PC-3 (cell line): Measurements from ENCODE around the gene PRKCE. TPM values are rescaled to one million over a fixed set of nuclear protein-coding genes. Genes with fewer than 3 reads are reported as not detected.
A peak's percentile ranks its signal among the peaks of the same experiment; 100 is the strongest.

Experiments
- ATAC-seq: fragments of 200-7000 bp; cut with Tn5 transposase; 2 replicates; pipeline ENCODE4 v1.9.1; 2020; ENCODE audit warnings: mild to moderate bottlenecking, moderate library complexity
- BruUV-seq: library from RNA; stranded (reverse); fragments of 400-500 nt; replicated peaks from 2 replicates; lab custom pipeline; 2021; lab: Mats Ljungman, UMichigan
- CTCF ChIA-PET: fragments of 300-600 bp; sonication (Branson Sonifier 250); formaldehyde crosslinking; loops from one replicate; lab custom pipeline; 2022; ENCODE audit warnings: antibody characterized with exemption; lab: Charles Lee
- POLR2A ChIA-PET: fragments of 300-600 bp; sonication (Branson Sonifier 250); formaldehyde crosslinking; loops from one replicate; lab custom pipeline; 2022; ENCODE audit warnings: antibody characterized with exemption; ENCODE audit not compliant: unreplicated experiment; lab: Charles Lee
- DNase-seq: peaks from one replicate; pipeline ENCODE4 v3.0.0-alpha.2; 2015
- H2AFZ ChIP-seq: fragments of 300-600 bp; sonication (generic); 2 replicates; pipeline ENCODE4 v1.6.0; 2016; ENCODE audit warnings: antibody characterized with exemption, low read length
- H3F3A ChIP-seq: fragments of 300-600 bp; sonication (generic); one replicate; pipeline ENCODE4 v1.6.0; 2017; ENCODE audit warnings: antibody characterized with exemption, low read length, control low read depth, mild to moderate bottlenecking; ENCODE audit not compliant: unreplicated experiment
- H3K27ac ChIP-seq: fragments of 300-600 bp; sonication (generic); 2 replicates; pipeline ENCODE4 v1.5.1; 2016; ENCODE audit warnings: mild to moderate bottlenecking, low read length
- H3K27me3 ChIP-seq: fragments of 300-600 bp; sonication (generic); 2 replicates; pipeline ENCODE4 v1.6.1; 2016; ENCODE audit warnings: low read length, mixed read lengths
- H3K36me3 ChIP-seq: fragments of 300-600 bp; sonication (generic); 2 replicates; pipeline ENCODE4 v1.6.1; 2016; ENCODE audit warnings: low read depth, mixed run types, low read length, mixed read lengths
- H3K4me1 ChIP-seq: fragments of 300-600 bp; sonication (generic); 2 replicates; pipeline ENCODE4 v1.5.1; 2016; ENCODE audit warnings: low read length; ENCODE audit not compliant: insufficient read depth
- H3K4me2 ChIP-seq: fragments of 300-600 bp; sonication (generic); 2 replicates; pipeline ENCODE4 v1.6.0; 2016; ENCODE audit warnings: low read length
- H3K4me3 ChIP-seq: fragments of 300-600 bp; sonication (generic); 2 replicates; pipeline ENCODE4 v1.5.1; 2016; ENCODE audit warnings: mild to moderate bottlenecking, low read length, mixed read lengths
- H3K79me2 ChIP-seq: fragments of 300-600 bp; sonication (generic); 2 replicates; pipeline ENCODE4 v1.6.1; 2017; ENCODE audit warnings: low read length, mixed read lengths
- H3K9ac ChIP-seq: fragments of 300-600 bp; sonication (generic); 2 replicates; pipeline ENCODE4 v1.6.0; 2016; ENCODE audit warnings: mild to moderate bottlenecking, low read length
- H3K9me2 ChIP-seq: fragments of 300-600 bp; sonication (generic); replicated peaks from 2 replicates; pipeline ENCODE4 v1.6.1; 2016; ENCODE audit warnings: mixed run types, low read length, mixed read lengths
- H3K9me3 ChIP-seq: fragments of 300-600 bp; sonication (generic); 2 replicates; pipeline ENCODE4 v1.6.1; 2016; ENCODE audit warnings: low read length, mixed read lengths
- H4K20me1 ChIP-seq: fragments of 300-600 bp; sonication (generic); 2 replicates; pipeline ENCODE4 v1.6.1; 2016; ENCODE audit warnings: low read length, mixed read lengths
- CTCF ChIP-seq: fragments of 300-600 bp; sonication (generic); conservative IDR thresholded peaks from 2 replicates; pipeline ENCODE4 v1.5.1; 2017; ENCODE audit warnings: antibody characterized with exemption, low read depth, mild to moderate bottlenecking, low read length
- EZH2 ChIP-seq: fragments of 300-600 bp; sonication (generic); IDR thresholded peaks from one replicate; pipeline ENCODE4 v1.6.1; 2017; ENCODE audit warnings: antibody characterized with exemption, mild to moderate bottlenecking, low read length; ENCODE audit not compliant: unreplicated experiment
- EZH2phosphoT487 ChIP-seq: fragments of 300-600 bp; sonication (generic); IDR thresholded peaks from 2 replicates; pipeline ENCODE4 v1.6.1; 2018; ENCODE audit warnings: mild to moderate bottlenecking, antibody characterized with exemption, low read length, borderline replicate concordance
- intact Hi-C: fragments of 100-400 bp; cut with micrococcal nuclease; formaldehyde crosslinking; loops from 2 replicates; pipeline ENCODE4 v1.9.0; 2023
- total RNA-seq: library from RNA; depleted of rRNA; stranded (reverse); fragments of >200 nt; gene quantifications from 2 replicates; pipeline ENCODE4 v1.2.3, GENCODE V29; 2014

Gene PRKCE
- total RNA-seq, 1 experiment from 2014 or later, result 7.0 TPM

- TF ChIP-seq EZH2, result no peak
- TF ChIP-seq EZH2phosphoT487, result no peak
- no peak for TF ChIP-seq CTCF
- ChIA-PET CTCF (no interaction called here), POLR2A (no interaction called here)
- H3K9ac ChIP-seq, result no peak overlapping the region
- H3F3A ChIP-seq, result no peaks in the 10 kb centered on the region
- no peaks in the 10 kb centered on the region for H3K9me3 ChIP-seq
- no peaks in the 10 kb centered on the region for H3K79me2 ChIP-seq
- no peak overlapping the region for H3K27ac ChIP-seq
- H4K20me1 ChIP-seq, result no peaks in the 10 kb centered on the region
- H2AFZ ChIP-seq, result no peak overlapping the region
- no peaks in the 10 kb centered on the region for H3K9me2 ChIP-seq
- H3K4me3 ChIP-seq, result no peak overlapping the region
- DNase-seq (peak; percentile 22), ATAC-seq (0 out of 2 replicates have a peak, but pooled peaks have one; percentile 16)
- peaks cover 16% of the 10 kb centered on the region for H3K4me1 ChIP-seq
- no peaks in the 10 kb centered on the region for H3K27me3 ChIP-seq
- intact Hi-C loops, result no loop called here
- H3K4me2 ChIP-seq, result no peak overlapping the region
- H3K36me3 ChIP-seq, result no peaks in the 10 kb centered on the region
- BruUV-seq, result no TSS peak
Observed at GRCh38 chr2:45814951-45815621, 163.6 kb downstream of the PRKCE start.

- H3K36me3 ChIP-seq, result no peaks in the 10 kb centered on the region
- intact Hi-C loops, result no loop called here
- no TSS peak for BruUV-seq
- H4K20me1 ChIP-seq, result no peaks in the 10 kb centered on the region
- no peaks in the 10 kb centered on the region for H3F3A ChIP-seq
- peaks cover 17% of the 10 kb centered on the region for H3K4me1 ChIP-seq
- POLR2A ChIA-PET, result no interaction called here
- H2AFZ ChIP-seq, result no peak overlapping the region
- H3K9me2 ChIP-seq, result no peaks in the 10 kb centered on the region
- CTCF ChIA-PET, result no interaction called here
- H3K27me3 ChIP-seq, result no peaks in the 10 kb centered on the region
- no peaks in the 10 kb centered on the region for H3K79me2 ChIP-seq
- TF ChIP-seq CTCF, result no peak
- DNase-seq (no peak), ATAC-seq (no peak)
- H3K4me3 ChIP-seq, result no peak overlapping the region
- H3K9me3 ChIP-seq, result no peaks in the 10 kb centered on the region
- no peak overlapping the region for H3K4me2 ChIP-seq
- H3K9ac ChIP-seq, result no peak overlapping the region
- no peak overlapping the region for H3K27ac ChIP-seq
Observed at GRCh38 chr2:45816272-45816671, 164.8 kb downstream of the PRKCE start.

GRCh38 chr2:45818591-45818990 is 167.1 kb downstream of the PRKCE start:
- Histone ChIP-seq H3K36me3 (no peaks in the 10 kb centered on the region), H3K79me2 (no peaks in the 10 kb centered on the region), H3K9ac (no peak overlapping the region), H3K27ac (no peak overlapping the region), H3F3A (no peaks in the 10 kb centered on the region), H2AFZ (no peak overlapping the region), H3K9me3 (no peaks in the 10 kb centered on the region), H4K20me1 (no peaks in the 10 kb centered on the region), H3K4me3 (no peak overlapping the region), H3K4me2 (no peak overlapping the region), H3K4me1 (peaks cover 24% of the 10 kb centered on the region), H3K27me3 (no peaks in the 10 kb centered on the region), H3K9me2 (no peaks in the 10 kb centered on the region)
- no TSS peak for BruUV-seq
- TF ChIP-seq CTCF (no peak), EZH2 (no peak), EZH2phosphoT487 (no peak)
- DNase-seq (no peak), ATAC-seq (no peak)
- ChIA-PET CTCF (interaction anchor here (0.6 kb wide), 1 partner anchor 53 kb away, joined by 3 read pairs; no protein-coding TSS in a partner anchor), POLR2A (no interaction called here)
- intact Hi-C loops, result no loop called here
